K562 (cell line): ENCODE results near the gene ACTL9. TPM values are rescaled to one million over a fixed set of nuclear protein-coding genes. Genes with fewer than 3 reads are reported as not detected.
A peak's percentile ranks its signal among the peaks of the same experiment; 100 is the strongest.

Experiments
- CBX3 ChIP-seq, 2 experiments: IDR thresholded peaks; 1 replicate in 1 of 2; 2 replicates in 1 of 2; pipeline ENCODE4 v1.6.1; 2012; ENCODE audit warnings: inconsistent platforms in 2 of 2, low read length in 2 of 2, borderline replicate concordance in 1 of 2, control low read depth in 1 of 2
- FOXJ3 ChIP-seq: sonication (generic); formaldehyde crosslinking; IDR thresholded peaks from 2 replicates; pipeline ENCODE4 v1.4.0; 2020; ENCODE audit warnings: mild to moderate bottlenecking, missing genetic modification reagents
- HDAC8 ChIP-seq: fragments of 450-650 bp; IDR thresholded peaks from 2 replicates; pipeline ENCODE4 v1.6.1; 2016; ENCODE audit warnings: mild to moderate bottlenecking, missing genetic modification characterization, moderate library complexity, missing compliant biosample characterization
- HLTF ChIP-seq: fragments of 450-650 bp; IDR thresholded peaks from 2 replicates; pipeline ENCODE4 v1.6.1; 2016
- MEIS2 ChIP-seq: fragments of 450-650 bp; IDR thresholded peaks from 2 replicates; pipeline ENCODE4 v1.6.1; 2014; ENCODE audit warnings: mild to moderate bottlenecking; ENCODE audit not compliant: partially characterized antibody
- SRSF1 ChIP-seq: fragments of 200-400 bp; formaldehyde crosslinking; IDR thresholded peaks from 2 replicates; pipeline ENCODE4 v1.6.1; 2017; ENCODE audit warnings: mild to moderate bottlenecking, low read depth, low read length, moderate library complexity
- ZNF140 ChIP-seq: fragments of 250-450 bp; sonication (Bioruptor Pico); IDR thresholded peaks from 2 replicates; pipeline ENCODE4 v1.8.0; 2021; ENCODE audit warnings: moderate library complexity, mild to moderate bottlenecking, inconsistent platforms
- ZNF408 ChIP-seq: fragments of 250-450 bp; sonication (Bioruptor Pico); IDR thresholded peaks from 2 replicates; pipeline ENCODE4 v1.4.0; 2020; ENCODE audit warnings: low read depth, mild to moderate bottlenecking, moderate library complexity
- ZNF717 ChIP-seq: fragments of 250-450 bp; sonication (Bioruptor Pico); IDR thresholded peaks from 2 replicates; pipeline ENCODE4 v1.5.0; 2021
- polyA plus RNA-seq, 8 experiments: library from polyadenylated mRNA; depleted of rRNA in 4 of 8; stranded (reverse) in 5 of 8; unstranded in 3 of 8; fragments of >200 nt; fragmentation: Nextera tagmentation in 2 of 8; fragmentation: Illumina TruSeq in 1 of 8; extraction: Ambion mirVana in 2 of 8; extraction: Trizol in 1 of 8; gene quantifications; 2 replicates each; pipeline versions ENCODE4 v1.2.1 to v1.2.3, GENCODE V29; 2011 to 2014; ENCODE audit warnings: inconsistent platforms in 1 of 8, missing spikeins in 1 of 8
- total RNA-seq, 7 experiments: library from RNA; depleted of rRNA in 6 of 7; stranded (reverse); fragments of >200 nt in 6 of 7; fragmentation: Illumina TruSeq in 2 of 7; extraction: Trizol in 2 of 7; gene quantifications; 2 replicates each; pipeline versions ENCODE4 v1.2.1 to v1.2.3, GENCODE V29; 2011 to 2021; ENCODE audit warnings: low replicate concordance in 1 of 7
- TF ChIP-seq, protein P1 (sequence below): fragments of 450-650 bp; IDR thresholded peaks from 2 replicates; pipeline ENCODE4 v1.6.1; 2016; ENCODE audit warnings: antibody characterized with exemption
- TF ChIP-seq, protein P2 (sequence below), 2 experiments: IDR thresholded peaks in 1 of 2; conservative IDR thresholded peaks in 1 of 2; 2 replicates each; pipeline ENCODE4 v1.6.1; 2016; ENCODE audit warnings: low read depth in 2 of 2, mild to moderate bottlenecking in 1 of 2, missing compliant biosample characterization in 1 of 2, missing genetic modification characterization in 1 of 2, moderate library complexity in 1 of 2
- TF ChIP-seq, protein P3 (sequence below): fragments of 250-450 bp; sonication (Bioruptor Pico); IDR thresholded peaks from 2 replicates; pipeline ENCODE4 v1.8.0; 2021; ENCODE audit warnings: borderline replicate concordance, mild to moderate bottlenecking, moderate library complexity; ENCODE audit not compliant: poor library complexity, severe bottlenecking
- TF ChIP-seq, protein P4 (sequence below), 2 experiments: IDR thresholded peaks; 2 replicates each; pipeline ENCODE4 v1.6.1; 2012; ENCODE audit warnings: improper control_type of control experiment in 2 of 2, low read depth in 2 of 2, low read length in 2 of 2, borderline replicate concordance in 1 of 2
- TF ChIP-seq, protein P5 (sequence below): sonication (generic); formaldehyde crosslinking; IDR thresholded peaks from 2 replicates; pipeline ENCODE4 v1.8.1; 2022; ENCODE audit warnings: missing genetic modification reagents

Gene ACTL9
- total and polyA plus RNA-seq, 9 of the 15 experiments (the other 6 are each of a cell fraction or from before 2014, with no cell fraction given) = not detected

DNA sequence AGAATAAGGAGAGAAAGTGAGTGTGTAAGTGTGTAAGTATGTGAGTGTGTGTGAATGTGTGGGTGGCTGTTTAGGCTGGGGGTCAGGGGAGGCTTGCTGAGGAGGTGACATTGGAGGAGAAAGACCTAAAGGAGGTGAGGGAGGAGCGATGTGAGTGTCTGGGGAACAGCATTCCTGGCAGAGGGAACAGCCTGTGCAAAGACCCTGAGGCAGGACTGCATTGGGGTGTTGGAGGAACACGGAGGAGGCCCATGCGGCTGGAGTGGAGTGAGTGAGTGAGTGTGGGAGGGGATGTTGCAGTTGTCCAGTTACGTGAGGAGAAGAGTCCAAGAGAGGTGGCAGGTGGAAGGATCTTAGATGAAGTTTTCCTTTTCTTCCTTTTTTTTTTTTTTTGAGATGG is 36.3 kb downstream of the ACTL9 start (continued):
- TF ChIP-seq, protein P1, sequence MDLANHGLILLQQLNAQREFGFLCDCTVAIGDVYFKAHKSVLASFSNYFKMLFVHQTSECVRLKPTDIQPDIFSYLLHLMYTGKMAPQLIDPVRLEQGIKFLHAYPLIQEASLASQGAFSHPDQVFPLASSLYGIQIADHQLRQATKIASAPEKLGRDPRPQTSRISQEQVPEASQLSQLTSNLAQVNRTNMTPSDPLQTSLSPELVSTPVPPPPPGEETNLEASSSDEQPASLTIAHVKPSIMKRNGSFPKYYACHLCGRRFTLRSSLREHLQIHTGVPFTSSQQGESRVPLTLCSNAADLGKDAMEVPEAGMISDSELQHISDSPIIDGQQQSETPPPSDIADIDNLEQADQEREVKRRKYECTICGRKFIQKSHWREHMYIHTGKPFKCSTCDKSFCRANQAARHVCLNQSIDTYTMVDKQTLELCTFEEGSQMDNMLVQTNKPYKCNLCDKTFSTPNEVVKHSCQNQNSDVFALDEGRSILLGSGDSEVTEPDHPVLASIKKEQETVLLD = no peak
- TF ChIP-seq, protein P2, sequence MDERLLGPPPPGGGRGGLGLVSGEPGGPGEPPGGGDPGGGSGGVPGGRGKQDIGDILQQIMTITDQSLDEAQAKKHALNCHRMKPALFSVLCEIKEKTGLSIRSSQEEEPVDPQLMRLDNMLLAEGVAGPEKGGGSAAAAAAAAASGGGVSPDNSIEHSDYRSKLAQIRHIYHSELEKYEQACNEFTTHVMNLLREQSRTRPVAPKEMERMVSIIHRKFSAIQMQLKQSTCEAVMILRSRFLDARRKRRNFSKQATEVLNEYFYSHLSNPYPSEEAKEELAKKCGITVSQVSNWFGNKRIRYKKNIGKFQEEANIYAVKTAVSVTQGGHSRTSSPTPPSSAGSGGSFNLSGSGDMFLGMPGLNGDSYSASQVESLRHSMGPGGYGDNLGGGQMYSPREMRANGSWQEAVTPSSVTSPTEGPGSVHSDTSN (CRISPR knock-in tag; IDR thresholded peaks at IDR 0.05; ENCODE audit: low read depth) = no peak
- TF ChIP-seq, protein P2 (tag; conservative IDR thresholded peaks at IDR 0.05; ENCODE audit: low read depth) = no peak
- TF ChIP-seq ZNF717 (CRISPR knock-in tag) (no peak), MEIS2 (no peak), HLTF (peak; percentile 17; the same call in 1 of the 2 replicates), CBX3 (IDR thresholded peaks at IDR 0.05; ENCODE audit: borderline replicate concordance in 1 of 2, low read length in 2 of 2) (no peak), ZNF140 (no peak), SRSF1 (no peak), ZNF408 (CRISPR knock-in tag) (no peak), HDAC8 (tag) (no peak), FOXJ3 (no peak)
- TF ChIP-seq, protein P3, sequence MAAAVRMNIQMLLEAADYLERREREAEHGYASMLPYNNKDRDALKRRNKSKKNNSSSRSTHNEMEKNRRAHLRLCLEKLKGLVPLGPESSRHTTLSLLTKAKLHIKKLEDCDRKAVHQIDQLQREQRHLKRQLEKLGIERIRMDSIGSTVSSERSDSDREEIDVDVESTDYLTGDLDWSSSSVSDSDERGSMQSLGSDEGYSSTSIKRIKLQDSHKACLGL (CRISPR knock-in tag) = no peak
- TF ChIP-seq, protein P4, sequence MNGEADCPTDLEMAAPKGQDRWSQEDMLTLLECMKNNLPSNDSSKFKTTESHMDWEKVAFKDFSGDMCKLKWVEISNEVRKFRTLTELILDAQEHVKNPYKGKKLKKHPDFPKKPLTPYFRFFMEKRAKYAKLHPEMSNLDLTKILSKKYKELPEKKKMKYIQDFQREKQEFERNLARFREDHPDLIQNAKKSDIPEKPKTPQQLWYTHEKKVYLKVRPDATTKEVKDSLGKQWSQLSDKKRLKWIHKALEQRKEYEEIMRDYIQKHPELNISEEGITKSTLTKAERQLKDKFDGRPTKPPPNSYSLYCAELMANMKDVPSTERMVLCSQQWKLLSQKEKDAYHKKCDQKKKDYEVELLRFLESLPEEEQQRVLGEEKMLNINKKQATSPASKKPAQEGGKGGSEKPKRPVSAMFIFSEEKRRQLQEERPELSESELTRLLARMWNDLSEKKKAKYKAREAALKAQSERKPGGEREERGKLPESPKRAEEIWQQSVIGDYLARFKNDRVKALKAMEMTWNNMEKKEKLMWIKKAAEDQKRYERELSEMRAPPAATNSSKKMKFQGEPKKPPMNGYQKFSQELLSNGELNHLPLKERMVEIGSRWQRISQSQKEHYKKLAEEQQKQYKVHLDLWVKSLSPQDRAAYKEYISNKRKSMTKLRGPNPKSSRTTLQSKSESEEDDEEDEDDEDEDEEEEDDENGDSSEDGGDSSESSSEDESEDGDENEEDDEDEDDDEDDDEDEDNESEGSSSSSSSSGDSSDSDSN (IDR thresholded peaks at IDR 0.05; ENCODE audit: borderline replicate concordance in 1 of 2, low read depth in 2 of 2, low read length in 2 of 2) = no peak
- TF ChIP-seq, protein P5, sequence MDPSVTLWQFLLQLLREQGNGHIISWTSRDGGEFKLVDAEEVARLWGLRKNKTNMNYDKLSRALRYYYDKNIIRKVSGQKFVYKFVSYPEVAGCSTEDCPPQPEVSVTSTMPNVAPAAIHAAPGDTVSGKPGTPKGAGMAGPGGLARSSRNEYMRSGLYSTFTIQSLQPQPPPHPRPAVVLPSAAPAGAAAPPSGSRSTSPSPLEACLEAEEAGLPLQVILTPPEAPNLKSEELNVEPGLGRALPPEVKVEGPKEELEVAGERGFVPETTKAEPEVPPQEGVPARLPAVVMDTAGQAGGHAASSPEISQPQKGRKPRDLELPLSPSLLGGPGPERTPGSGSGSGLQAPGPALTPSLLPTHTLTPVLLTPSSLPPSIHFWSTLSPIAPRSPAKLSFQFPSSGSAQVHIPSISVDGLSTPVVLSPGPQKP (CRISPR knock-in tag) = no peak
- TF ChIP-seq, all 486 proteins: peak for 5
